ENCODE data around the gene RBMS1. TPM values are rescaled to one million over a fixed set of nuclear protein-coding genes. Genes with fewer than 3 reads are reported as not detected.

The RBMS1 gene
- total RNA-seq, 1 donor: 111 TPM

GRCh38 chr2:160532388-160532787, 38.8 kb upstream of the RBMS1 start:
- Histone ChIP-seq H3K4me2 (ENCODE audit: insufficient read depth, low read length) (no peak overlapping the region), H3K9me3 (ENCODE audit: low read depth, low read length) (no peaks in the 10 kb centered on the region), H3K79me2 (ENCODE audit: insufficient read depth, low read length) (no peaks in the 10 kb centered on the region), H3K36me3 (ENCODE audit: insufficient read depth, low read length) (no peaks in the 10 kb centered on the region), H4K20me1 (ENCODE audit: insufficient read depth, low read length) (no peaks in the 10 kb centered on the region), H2AFZ (ENCODE audit: low read length) (no peak overlapping the region), H3K4me3 (ENCODE audit: insufficient read depth, low read length) (no peak overlapping the region), H3K27me3 (ENCODE audit: insufficient read depth, low read length) (no peaks in the 10 kb centered on the region), H3K4me1 (ENCODE audit: insufficient read depth, low read length) (peaks cover 20% of the 10 kb centered on the region), H3K27ac (ENCODE audit: low read depth, low read length) (no peak overlapping the region)
- no peak for DNase-seq (ENCODE audit: insufficient read length, low spot score, missing footprints)
- TF ChIP-seq, protein P1, sequence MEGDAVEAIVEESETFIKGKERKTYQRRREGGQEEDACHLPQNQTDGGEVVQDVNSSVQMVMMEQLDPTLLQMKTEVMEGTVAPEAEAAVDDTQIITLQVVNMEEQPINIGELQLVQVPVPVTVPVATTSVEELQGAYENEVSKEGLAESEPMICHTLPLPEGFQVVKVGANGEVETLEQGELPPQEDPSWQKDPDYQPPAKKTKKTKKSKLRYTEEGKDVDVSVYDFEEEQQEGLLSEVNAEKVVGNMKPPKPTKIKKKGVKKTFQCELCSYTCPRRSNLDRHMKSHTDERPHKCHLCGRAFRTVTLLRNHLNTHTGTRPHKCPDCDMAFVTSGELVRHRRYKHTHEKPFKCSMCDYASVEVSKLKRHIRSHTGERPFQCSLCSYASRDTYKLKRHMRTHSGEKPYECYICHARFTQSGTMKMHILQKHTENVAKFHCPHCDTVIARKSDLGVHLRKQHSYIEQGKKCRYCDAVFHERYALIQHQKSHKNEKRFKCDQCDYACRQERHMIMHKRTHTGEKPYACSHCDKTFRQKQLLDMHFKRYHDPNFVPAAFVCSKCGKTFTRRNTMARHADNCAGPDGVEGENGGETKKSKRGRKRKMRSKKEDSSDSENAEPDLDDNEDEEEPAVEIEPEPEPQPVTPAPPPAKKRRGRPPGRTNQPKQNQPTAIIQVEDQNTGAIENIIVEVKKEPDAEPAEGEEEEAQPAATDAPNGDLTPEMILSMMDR (IDR thresholded peaks at IDR 0.05; ENCODE audit: extremely low read depth, low read depth, low read length): no peak

GRCh38 chr2:160522951-160523710, 29.5 kb upstream of the RBMS1 start:
- H3K36me3 ChIP-seq (ENCODE audit: insufficient read depth, low read length): no peaks in the 10 kb centered on the region
- peak overlapping the region; percentile 64 for H3K27ac ChIP-seq (ENCODE audit: low read depth, low read length)
- H3K9me3 ChIP-seq (ENCODE audit: low read depth, low read length): no peaks in the 10 kb centered on the region
- DNase-seq (ENCODE audit: insufficient read length, low spot score, missing footprints): peak; percentile 3
- TF ChIP-seq, protein P1 (IDR thresholded peaks at IDR 0.05; ENCODE audit: extremely low read depth, low read depth, low read length): no peak
- peak overlapping the region; percentile 30 for H2AFZ ChIP-seq (ENCODE audit: low read length)
- H3K79me2 ChIP-seq (ENCODE audit: insufficient read depth, low read length): no peaks in the 10 kb centered on the region
- peak overlapping the region; percentile 21 for H3K4me2 ChIP-seq (ENCODE audit: insufficient read depth, low read length)
- H3K4me1 ChIP-seq (ENCODE audit: insufficient read depth, low read length): peaks cover 17% of the 10 kb centered on the region
- no peaks in the 10 kb centered on the region for H4K20me1 ChIP-seq (ENCODE audit: insufficient read depth, low read length)
- H3K4me3 ChIP-seq (ENCODE audit: insufficient read depth, low read length): no peak overlapping the region
- no peaks in the 10 kb centered on the region for H3K27me3 ChIP-seq (ENCODE audit: insufficient read depth, low read length)

- H3K27me3 ChIP-seq (ENCODE audit: insufficient read depth, low read length): no peaks in the 10 kb centered on the region
- TF ChIP-seq, protein P1 (IDR thresholded peaks at IDR 0.05; ENCODE audit: extremely low read depth, low read depth, low read length): no peak
- H3K4me3 ChIP-seq (ENCODE audit: insufficient read depth, low read length): no peak overlapping the region
- H3K4me1 ChIP-seq (ENCODE audit: insufficient read depth, low read length): peaks cover 15% of the 10 kb centered on the region
- H3K9me3 ChIP-seq (ENCODE audit: low read depth, low read length): no peaks in the 10 kb centered on the region
- H3K79me2 ChIP-seq (ENCODE audit: insufficient read depth, low read length): no peaks in the 10 kb centered on the region
- no peak overlapping the region for H2AFZ ChIP-seq (ENCODE audit: low read length)
- no peak for DNase-seq (ENCODE audit: insufficient read length, low spot score, missing footprints)
- no peaks in the 10 kb centered on the region for H3K36me3 ChIP-seq (ENCODE audit: insufficient read depth, low read length)
- no peak overlapping the region for H3K27ac ChIP-seq (ENCODE audit: low read depth, low read length)
- H3K4me2 ChIP-seq (ENCODE audit: insufficient read depth, low read length): no peak overlapping the region
- no peaks in the 10 kb centered on the region for H4K20me1 ChIP-seq (ENCODE audit: insufficient read depth, low read length)
Observed at GRCh38 chr2:160517731-160518130, 24.1 kb upstream of the RBMS1 start.

DNA sequence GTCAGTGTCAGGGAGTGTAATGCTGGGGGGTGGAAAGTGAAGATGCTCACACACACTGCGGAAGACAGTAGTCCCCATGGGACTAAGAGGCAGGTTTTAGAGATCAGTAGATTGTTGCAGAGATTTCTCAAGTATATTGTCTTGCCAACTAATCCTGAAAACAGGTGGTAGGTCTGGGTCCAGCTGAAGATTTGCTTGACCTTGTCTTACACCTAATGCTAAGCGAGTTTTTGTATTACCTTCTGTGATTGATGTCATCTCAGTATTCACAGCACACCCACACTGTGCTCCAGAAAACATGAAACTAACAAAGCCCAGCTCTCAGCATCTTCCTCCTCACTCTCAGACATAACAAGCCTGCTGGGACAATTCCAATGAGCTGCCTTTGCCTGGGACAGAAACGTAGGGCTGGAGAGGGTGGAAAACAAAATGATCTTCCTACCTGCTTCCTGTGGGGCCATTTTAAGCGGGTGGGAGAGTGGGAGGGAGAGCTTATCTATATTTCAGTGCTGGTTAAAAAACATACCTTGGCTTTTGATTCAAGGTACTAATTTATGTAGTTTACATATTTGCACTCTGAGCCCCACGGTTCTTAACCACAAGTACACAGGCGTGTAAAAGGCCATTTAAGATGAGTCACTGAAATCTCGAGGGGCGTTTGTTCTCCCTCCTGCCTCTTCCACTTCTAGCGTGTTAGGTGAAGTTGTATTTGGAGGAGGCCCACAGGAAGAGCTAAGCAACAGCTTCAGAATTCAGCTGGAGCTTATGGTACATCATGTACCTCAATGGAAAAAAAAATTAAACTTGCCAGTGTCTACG, 23.1 kb upstream of the RBMS1 start:
- Histone ChIP-seq H3K27ac (ENCODE audit: low read depth, low read length) (no peak overlapping the region), H3K27me3 (ENCODE audit: insufficient read depth, low read length) (no peaks in the 10 kb centered on the region), H3K4me1 (ENCODE audit: insufficient read depth, low read length) (peaks cover 9% of the 10 kb centered on the region), H3K4me2 (ENCODE audit: insufficient read depth, low read length) (peak overlapping the region; percentile 21), H3K79me2 (ENCODE audit: insufficient read depth, low read length) (no peaks in the 10 kb centered on the region), H2AFZ (ENCODE audit: low read length) (peak overlapping the region; percentile 42), H4K20me1 (ENCODE audit: insufficient read depth, low read length) (no peaks in the 10 kb centered on the region), H3K9me3 (ENCODE audit: low read depth, low read length) (no peaks in the 10 kb centered on the region), H3K4me3 (ENCODE audit: insufficient read depth, low read length) (no peak overlapping the region), H3K36me3 (ENCODE audit: insufficient read depth, low read length) (no peaks in the 10 kb centered on the region)
- no peak for DNase-seq (ENCODE audit: insufficient read length, low spot score, missing footprints)
- TF ChIP-seq, protein P1 (IDR thresholded peaks at IDR 0.05; ENCODE audit: extremely low read depth, low read depth, low read length): no peak
